Measurements from ENCODE around the gene MYOCD. TPM values are rescaled to one million over a fixed set of nuclear protein-coding genes. Genes with fewer than 3 reads are reported as not detected.
A peak's percentile ranks its signal among the peaks of the same experiment; 100 is the strongest.

Gene MYOCD
- total RNA-seq, 1 experiment from 2014 or later, result not detected

DNA sequence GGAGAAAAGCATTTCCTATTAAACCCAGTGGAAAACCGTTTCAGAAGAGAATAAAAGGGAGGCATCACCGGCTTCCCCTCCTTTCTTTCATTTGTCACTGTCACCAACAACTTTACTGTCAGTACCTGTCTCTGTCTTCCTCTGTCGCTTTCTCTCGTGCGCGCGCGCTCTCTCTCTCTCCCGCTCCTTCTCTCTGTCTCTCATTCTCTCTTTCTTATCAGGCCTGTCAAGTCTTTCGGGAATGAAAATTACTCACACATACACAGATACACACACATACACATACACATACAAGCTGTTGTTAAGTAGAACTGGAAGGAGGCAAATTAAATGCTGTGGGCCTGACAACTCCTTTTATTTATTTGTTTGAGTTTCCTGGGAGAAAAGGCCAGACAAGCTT, 17.6 kb downstream of the MYOCD start:
- DNase-seq (ENCODE audit: low spot score), result no peak
- in situ Hi-C loops (cut with HindIII; ENCODE audit: low sequenced_read_pairs), result no loop called here

DNA sequence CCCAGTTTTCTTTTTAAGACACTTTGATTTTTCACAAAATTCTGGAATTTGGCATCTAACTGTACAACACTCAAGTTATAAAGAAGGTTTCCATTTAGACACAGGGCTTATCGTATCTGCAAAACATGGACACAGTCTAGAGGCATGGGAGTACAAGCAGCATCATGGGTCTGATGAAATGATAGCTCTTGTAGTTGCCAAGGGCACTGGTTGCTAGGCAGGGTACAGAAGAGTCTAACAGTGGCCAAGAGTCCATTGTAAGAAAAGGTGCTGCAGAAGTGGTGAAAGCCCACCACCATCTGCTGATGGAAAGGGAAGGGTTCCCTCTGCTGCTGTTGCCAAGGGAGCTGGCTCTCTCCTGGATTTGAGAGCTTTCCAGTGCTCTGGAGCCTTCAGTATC, 20.8 kb downstream of the MYOCD start:
- in situ Hi-C loops (cut with HindIII; ENCODE audit: low sequenced_read_pairs), result no loop called here

DNA sequence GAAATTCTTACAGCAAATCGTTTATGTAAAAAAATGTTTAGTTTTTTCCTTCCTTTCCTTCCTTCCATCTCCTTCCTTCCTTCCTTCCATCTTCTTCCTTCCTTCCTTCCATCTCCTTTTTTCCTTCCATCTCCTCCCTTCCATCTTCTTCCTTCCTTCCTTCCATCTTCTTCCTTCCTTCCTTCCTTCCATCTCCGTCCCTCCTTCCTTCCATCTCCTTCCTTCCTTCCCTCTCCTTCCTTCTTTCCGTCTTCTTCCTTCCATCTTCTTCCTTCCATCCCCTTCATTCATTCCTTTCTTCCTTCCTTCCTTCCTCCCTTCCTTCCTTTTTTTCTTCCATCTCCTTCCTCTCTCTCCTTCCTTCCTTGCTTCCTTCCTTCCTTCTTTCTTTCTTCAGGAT, 22.7 kb downstream of the MYOCD start:
- in situ Hi-C loops (cut with HindIII; ENCODE audit: low sequenced_read_pairs), result no loop called here
- no peak for DNase-seq (ENCODE audit: low spot score)

More for the DNA sequence above, 20.8 kb downstream of the MYOCD start:
- DNase-seq (ENCODE audit: low spot score), result no peak

DNA sequence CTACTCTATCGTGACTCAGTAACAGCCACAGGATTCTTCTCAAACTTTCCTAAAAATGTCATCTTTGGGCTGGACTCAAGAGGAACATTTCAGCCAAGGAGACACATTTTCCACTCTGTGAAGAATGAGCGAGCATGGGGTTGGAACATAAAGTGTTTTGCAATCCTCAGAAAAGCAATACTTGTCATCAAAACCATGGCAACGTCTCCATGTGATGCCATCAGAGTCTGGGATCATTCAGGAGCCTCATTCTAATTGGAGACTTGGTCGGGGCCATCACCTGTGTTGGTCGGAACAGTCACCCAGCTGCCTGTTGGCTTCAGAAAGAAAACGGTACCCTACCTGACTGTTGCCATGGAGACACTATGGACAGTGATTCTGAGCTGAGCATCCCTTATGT, 25.5 kb downstream of the MYOCD start:
- DNase-seq (ENCODE audit: low spot score), result no peak
- in situ Hi-C loops (cut with HindIII; ENCODE audit: low sequenced_read_pairs), result no loop called here

DNA sequence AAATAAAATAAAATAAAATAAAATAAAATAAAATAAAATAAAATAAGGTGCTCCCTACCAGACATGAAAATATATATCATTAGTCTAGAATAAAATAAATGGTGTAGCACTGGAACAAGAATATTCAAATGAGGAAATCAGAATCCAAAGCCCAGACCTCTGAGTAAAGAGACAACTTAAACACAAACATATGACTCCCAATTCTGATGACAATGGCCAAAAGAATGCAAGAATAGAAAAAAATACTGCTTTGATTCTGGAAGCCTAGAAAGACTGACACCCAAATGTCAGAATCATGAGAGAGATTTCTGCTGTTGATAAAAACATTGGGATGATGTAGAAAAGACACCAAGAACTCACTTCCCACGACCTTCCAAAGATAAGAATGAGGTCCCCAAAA, 27.9 kb downstream of the MYOCD start:
- in situ Hi-C loops (cut with HindIII; ENCODE audit: low sequenced_read_pairs), result no loop called here
- no peak for DNase-seq (ENCODE audit: low spot score)

DNA sequence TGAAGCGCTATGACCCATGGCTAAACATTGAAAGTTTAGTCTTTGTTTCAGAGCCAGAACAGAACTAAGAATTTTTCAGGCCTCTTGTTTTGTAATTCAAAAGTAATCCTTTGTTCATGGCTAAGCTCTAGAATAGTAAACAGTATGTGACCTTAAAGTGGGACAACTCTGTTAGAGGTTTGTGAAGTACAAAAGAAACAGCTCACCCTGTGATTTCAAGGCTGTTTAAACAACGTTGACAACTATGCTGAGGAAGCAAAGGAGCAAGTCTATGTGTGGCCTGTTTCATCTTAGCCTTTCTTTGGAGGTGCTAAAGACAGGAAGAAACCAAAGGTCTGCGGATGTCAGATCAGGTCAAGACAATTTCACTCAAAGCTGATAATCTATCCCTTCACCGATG, 40.4 kb downstream of the MYOCD start:
- no peak for DNase-seq (ENCODE audit: low spot score)
- in situ Hi-C loops (cut with HindIII; ENCODE audit: low sequenced_read_pairs), result no loop called here

DNA sequence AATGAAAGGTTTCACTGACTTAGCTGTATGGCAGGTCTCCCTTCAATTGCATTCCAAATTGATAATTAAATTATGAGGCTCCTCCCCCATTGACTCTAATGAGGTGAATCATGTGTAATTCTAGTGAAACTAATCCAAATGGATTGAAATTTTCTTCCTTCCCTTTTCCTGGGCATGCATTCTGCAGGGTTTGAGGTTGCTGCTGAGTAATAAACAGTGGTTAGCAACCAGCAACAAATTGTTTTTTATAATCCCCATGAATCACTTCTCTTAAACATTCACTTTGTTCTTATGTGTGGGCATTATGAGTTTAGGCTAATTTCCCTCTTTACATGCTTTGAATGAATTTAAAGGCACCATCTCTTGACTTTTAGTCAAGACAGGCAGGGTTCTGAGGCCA, 43.4 kb downstream of the MYOCD start:
- in situ Hi-C loops (cut with HindIII; ENCODE audit: low sequenced_read_pairs), result no loop called here
- no peak for DNase-seq (ENCODE audit: low spot score)

DNA sequence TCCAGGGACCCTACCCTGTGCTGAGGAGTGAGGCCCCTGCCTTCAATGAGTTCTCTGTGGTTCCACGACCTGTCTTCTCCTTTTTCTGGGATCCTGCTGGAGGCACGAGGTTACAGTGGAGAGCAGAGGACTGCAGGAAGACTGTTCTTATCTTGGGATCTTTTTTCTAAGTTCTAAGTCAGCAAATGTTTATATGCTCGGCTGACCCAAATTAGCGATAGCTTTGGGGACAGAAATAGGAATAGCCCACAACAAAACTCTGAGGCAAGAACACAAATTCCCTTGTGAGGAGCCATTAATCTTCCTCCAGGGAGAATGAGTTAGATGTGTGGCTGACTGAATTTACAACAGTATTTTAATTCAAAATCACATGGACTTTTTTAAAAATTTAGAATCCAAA, 46.7 kb downstream of the MYOCD start:
- DNase-seq (ENCODE audit: low spot score), result no peak

DNA sequence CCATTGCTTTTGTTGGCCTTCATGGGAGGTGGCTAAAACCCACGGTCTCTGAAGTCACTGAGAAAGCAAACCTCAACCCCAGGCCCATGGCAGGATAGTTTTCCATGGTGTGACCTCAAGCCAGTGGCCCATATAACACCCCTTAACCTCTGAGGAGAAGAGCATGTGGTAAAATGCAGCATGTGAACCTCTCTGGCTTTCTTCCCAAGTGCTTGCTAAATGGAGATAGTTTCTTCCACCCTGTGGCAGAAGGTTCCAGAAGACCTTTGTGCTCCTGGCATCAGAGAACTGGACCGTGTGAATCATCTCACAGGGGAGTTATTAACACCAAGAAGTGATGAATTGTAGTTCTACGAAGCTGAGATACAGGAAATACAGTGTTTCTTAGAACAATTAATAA, 47.3 kb downstream of the MYOCD start:
- in situ Hi-C loops (cut with HindIII; ENCODE audit: low sequenced_read_pairs), result no loop called here
- no peak for DNase-seq (ENCODE audit: low spot score)

More for the DNA sequence above, 46.7 kb downstream of the MYOCD start:
- in situ Hi-C loops (cut with HindIII; ENCODE audit: low sequenced_read_pairs), result no loop called here

DNA sequence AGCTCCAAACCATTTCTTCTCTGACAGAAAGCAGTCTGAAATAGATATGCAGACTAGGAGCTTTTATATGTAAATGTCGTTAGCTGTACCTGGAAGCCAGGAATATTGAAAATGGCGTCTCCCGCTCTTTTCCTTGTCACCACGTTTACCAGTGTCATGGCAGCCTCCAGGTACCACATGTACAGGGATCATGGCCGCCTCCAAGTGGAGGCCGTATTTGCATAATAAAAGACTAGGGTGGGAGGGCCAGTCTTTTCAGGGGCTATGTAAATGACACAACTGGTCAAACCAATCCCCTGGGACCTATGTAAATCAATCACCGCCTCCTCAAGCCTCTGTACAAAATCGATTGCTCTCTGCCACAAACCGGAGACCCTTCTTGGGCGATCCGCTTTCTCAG, 54.3 kb downstream of the MYOCD start:
- DNase-seq (ENCODE audit: low spot score), result no peak
- in situ Hi-C loops (cut with HindIII; ENCODE audit: low sequenced_read_pairs), result no loop called here

DNA sequence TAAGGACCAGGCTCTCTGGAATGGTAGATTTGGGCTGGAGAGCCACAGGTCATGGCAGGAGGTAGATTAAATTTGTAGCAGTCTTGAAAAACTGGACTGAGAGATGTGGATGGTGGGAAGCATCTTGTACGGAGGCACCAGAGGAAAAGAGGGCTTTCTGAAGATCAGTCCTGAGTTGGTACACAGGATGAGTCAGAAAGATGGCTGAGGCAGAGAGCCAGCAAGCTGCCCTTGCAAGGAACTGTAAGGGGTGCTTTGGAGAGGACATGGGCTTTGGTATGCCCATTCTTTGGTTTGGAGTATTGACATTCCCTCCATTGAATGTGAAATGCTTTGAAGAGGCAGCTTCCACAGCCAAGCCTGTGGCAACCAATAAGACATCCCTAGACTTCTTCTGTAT, 55.9 kb downstream of the MYOCD start:
- in situ Hi-C loops (cut with HindIII; ENCODE audit: low sequenced_read_pairs), result no loop called here
- no peak for DNase-seq (ENCODE audit: low spot score)

DNA sequence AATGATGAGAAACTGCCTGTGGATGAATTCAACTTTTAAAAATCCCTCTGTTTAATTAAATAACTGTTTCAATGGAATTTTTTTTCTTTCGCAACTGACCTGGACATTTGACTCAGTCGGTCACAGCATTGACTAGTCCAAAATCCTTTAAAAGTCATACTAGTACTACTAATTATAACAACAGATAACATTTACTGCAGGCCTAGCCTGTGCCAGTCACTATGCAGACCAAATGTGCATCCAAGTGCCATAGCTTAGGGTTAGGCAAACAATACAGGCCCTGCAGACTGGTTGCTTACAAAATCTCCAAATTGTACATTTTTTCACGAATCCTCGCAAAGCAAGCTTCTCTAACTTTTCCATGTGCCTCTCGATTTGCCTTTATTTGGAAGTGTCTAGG, 56.6 kb downstream of the MYOCD start:
- in situ Hi-C loops (cut with HindIII; ENCODE audit: low sequenced_read_pairs), result no loop called here
- DNase-seq (ENCODE audit: low spot score), result no peak

DNA sequence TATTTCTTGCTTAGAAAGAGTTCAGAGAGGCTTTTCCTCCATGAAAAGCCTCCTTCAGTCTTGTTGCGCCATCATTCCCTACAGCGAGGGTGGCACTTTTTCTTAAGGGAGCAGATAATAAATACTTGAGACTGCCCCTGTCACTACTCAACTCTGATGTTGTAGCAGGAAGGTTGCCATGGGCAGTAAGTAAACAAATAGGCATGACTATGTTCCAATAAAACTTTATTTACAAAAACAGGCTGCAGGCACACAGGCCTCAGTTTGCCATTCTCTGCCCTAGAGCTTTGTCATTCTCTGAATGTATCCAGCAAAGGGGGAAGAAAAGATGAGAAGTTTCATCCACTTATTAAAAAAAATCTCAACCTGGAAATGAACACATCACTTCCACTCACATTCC, 60.4 kb downstream of the MYOCD start:
- DNase-seq (ENCODE audit: low spot score), result no peak
- in situ Hi-C loops (cut with HindIII; ENCODE audit: low sequenced_read_pairs), result no loop called here

DNA sequence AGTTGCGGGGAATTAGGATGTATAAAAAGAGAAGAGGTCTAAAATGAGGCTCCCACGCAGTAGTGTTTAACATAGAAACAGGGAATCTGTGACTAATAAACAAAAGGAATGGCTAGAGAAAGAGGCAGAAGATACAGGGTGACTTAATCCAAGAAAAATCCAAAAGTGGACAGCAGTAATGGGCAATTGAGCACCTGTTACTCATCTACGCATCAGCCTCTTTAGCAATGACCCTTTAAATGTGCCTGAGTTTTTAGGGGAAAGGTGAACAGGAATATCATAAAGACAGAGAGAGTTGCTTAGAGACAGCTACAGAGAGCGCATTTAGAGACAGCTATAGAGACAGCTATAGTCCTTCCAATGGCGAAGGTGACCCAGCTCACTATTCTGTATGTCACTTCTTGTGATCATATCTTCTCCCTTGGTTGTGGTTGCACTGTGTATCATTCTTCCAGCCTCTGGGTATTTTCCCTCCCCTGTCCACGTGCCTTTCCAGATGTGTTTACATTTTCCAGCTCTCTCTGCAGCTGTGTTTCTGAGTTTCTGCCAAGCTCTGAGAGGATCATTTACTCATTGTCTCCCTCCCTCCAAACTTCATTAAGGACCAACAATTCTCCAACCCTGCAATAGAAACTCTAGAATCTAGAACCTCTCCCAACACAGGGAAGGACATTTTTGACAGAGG, 61.5 kb downstream of the MYOCD start:
- no peak for DNase-seq (ENCODE audit: low spot score)
- in situ Hi-C loops (cut with HindIII; ENCODE audit: low sequenced_read_pairs), result no loop called here

DNA sequence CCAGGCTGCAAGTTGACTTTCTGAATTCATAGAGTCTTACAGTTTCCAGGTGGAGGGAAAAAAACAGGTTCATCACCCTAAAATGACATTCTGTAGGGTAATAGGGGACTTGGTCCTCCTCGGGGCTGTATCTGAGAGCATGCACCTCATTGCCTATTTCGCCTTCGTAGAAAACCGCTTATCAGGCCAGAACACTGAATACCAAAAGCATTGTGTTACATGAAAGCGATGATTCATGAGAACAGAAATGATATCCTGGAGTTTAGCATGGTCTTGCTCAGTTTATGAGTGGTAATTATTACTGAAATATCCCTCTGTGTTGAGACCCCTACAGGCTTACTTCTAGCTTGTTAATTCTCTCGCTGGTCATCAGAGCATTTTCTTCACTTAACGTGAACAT, 62.2 kb downstream of the MYOCD start:
- no peak for DNase-seq (ENCODE audit: low spot score)
- in situ Hi-C loops (cut with HindIII; ENCODE audit: low sequenced_read_pairs), result no loop called here

DNA sequence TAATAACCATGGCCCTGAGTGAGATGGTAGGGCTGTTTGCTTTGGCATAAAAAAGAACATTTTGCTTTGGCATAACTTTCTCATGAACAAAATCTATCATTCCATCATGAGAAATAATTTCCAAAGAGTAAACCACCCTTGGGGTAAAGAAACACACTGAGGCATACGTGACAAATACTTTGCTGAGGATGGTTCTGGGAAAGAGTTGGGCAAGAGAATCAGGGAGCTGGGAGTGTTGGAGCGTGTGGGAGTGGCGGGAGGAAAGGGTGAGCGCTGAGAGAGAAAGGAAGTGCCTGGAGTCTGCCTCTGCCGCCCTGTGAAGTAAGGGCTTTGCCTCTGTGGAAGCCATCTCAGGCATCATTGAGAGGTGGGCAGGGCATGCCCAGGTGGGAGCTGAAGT, 63.4 kb downstream of the MYOCD start:
- no peak for DNase-seq (ENCODE audit: low spot score)
- in situ Hi-C loops (cut with HindIII; ENCODE audit: low sequenced_read_pairs), result no loop called here

DNA sequence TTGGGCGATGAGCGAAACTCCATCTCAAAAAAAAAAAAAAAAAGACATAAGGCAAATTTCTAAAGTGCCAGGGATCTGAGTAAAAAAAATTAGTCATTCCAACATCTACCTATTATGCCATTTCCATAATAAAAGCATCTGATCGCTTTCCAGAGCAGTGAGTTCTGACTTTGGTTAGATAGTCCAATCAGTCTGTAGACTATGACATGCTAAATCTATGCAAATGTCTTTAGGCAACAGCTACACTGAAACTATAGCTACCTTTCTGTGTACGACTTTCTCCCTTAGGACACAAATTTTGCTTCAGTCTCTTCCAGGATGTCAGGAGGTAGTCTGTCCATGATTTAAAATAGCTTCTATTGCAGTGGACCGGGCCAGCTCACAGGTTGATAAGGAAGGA, 64.7 kb downstream of the MYOCD start:
- in situ Hi-C loops (cut with HindIII; ENCODE audit: low sequenced_read_pairs), result no loop called here
- DNase-seq (ENCODE audit: low spot score), result no peak

DNA sequence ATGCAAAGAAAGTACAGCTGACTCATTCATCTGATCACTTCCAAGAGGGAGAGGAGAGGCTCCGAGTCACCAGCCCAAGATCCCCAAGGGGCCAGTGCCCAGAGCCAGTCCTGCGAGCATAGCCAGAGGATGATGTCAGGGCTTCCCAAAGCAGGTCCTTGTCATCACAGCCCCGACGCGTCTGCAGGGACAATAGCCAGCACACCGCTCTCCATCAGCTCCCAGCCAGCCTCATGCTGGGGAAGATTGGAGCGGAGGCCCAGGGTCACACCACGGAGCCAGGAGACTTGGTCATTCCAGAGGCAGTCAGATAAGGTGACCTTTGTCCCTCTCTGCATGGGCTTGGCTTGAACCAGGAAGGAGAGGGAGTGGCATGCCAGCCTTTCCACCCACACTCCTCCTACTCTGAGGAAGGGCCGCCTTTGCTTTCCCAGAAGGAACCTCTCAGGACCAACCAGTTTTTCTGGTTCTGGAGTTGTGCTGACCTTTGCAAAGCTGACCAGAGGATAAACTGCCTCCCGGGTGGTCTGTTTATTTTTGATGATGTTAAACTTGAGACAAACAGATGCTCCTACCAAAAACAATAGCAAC, 65.3 kb downstream of the MYOCD start:
- DNase-seq (ENCODE audit: low spot score), result peak; percentile 15
- in situ Hi-C loops (cut with HindIII; ENCODE audit: low sequenced_read_pairs), result no loop called here

DNA sequence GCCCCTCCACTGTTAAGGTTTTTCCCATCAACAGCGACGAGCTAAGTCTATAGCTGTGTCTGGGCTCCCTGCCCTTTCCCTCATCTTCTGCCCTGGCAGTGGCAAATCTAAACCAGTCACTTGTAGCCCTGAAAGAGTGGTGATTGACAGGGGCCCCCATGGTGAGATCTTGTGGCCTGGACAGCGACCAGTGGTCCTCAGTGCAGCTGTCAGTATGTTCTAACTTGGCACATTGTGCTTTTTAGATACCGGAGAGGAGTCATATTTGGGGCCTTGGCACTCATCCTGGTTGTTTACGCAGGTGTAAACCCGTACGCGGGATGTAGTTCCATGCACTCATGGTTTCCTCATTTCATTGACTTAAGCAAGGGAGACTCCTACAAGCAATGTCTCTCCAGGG, 66.1 kb downstream of the MYOCD start:
- in situ Hi-C loops (cut with HindIII; ENCODE audit: low sequenced_read_pairs), result no loop called here
- no peak for DNase-seq (ENCODE audit: low spot score)

DNA sequence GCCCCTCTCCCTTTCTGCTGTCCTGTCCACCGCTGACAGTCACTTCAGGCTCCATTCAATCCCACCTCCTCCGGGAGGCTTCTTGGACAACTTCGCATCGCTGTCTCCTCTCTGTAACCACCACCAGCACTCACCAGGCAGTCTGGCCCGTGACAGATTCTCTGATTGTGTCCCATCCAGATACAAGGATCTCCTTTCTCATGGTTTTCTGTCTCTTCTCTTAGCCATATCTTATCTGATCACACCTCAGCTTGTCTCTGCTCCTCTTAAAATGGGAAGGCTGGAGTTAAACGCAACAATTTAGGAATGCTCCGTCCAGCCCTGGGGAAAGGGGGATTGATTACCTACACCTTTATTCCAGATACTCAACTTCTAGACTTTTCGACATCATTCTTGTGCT, 66.7 kb downstream of the MYOCD start:
- no peak for DNase-seq (ENCODE audit: low spot score)
- in situ Hi-C loops (cut with HindIII; ENCODE audit: low sequenced_read_pairs), result no loop called here

DNA sequence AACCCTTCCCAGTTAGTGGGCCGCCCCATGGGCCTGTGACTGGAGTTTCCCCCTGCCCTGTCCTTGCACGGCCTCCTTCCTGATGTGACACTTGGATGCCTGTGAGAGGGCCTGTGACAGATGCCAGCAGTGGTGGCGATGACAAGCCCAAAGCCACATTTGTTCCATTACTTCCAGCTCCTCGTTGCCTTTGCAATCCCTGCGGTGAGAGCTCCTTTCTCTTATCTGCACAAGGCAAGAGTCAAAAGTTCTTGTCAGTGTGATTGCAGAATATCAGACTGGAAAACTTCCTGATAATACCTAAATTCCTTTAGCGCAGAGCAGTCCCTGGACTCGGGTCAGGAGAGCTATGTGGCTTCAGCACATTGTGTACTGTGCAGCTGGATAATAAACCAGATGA, 69.2 kb downstream of the MYOCD start:
- in situ Hi-C loops (cut with HindIII; ENCODE audit: low sequenced_read_pairs), result no loop called here
- DNase-seq (ENCODE audit: low spot score), result no peak

Data from G401 (cell line).